Left lung (tissue), 10 donors: ENCODE data around the gene GDPD1. TPM values are rescaled to one million over a fixed set of nuclear protein-coding genes. Genes with fewer than 3 reads are reported as not detected.

Experiments used
- ATAC-seq: fragments of 200-7000 bp; cut with Tn5 transposase; one replicate; pipeline ENCODE4 v1.9.1; 2020; ENCODE audit warnings: moderate library complexity
- DNase-seq, 4 donors: peaks; one replicate each; pipeline ENCODE4 v3.0.0-alpha.2; 2013 to 2020
- H3K27ac ChIP-seq, 2 donors: fragments of 200-600 bp; sonication (generic) in 1 of 2; one replicate each; pipeline versions ENCODE4 v1.5.0 to v1.8.0; 2020 to 2021
- H3K27me3 ChIP-seq, 2 donors: fragments of 200-600 bp; sonication (generic) in 1 of 2; one replicate each; pipeline versions ENCODE4 v1.5.0 to v1.8.0; 2020 to 2021
- H3K36me3 ChIP-seq, 2 donors: fragments of 200-600 bp; sonication (generic) in 1 of 2; one replicate each; pipeline versions ENCODE4 v1.5.0 to v1.8.0; 2020 to 2021
- H3K4me1 ChIP-seq, 2 donors: fragments of 200-600 bp; one replicate each; pipeline ENCODE4 v1.8.0; 2021
- H3K4me3 ChIP-seq, 2 donors: fragments of 200-600 bp; sonication (generic) in 1 of 2; one replicate each; pipeline versions ENCODE4 v1.5.0 to v1.8.0; 2020 to 2021; ENCODE audit warnings: mild to moderate bottlenecking in 1 of 2
- H3K9me3 ChIP-seq, 2 donors: fragments of 200-600 bp; sonication (generic) in 1 of 2; one replicate each; pipeline versions ENCODE4 v1.5.0 to v1.8.0; 2020 to 2021
- CTCF ChIP-seq, 2 donors: fragments of 200-600 bp; sonication (generic) in 1 of 2; IDR thresholded peaks; one replicate each; pipeline versions ENCODE4 v1.5.0 to v1.8.0; 2021; ENCODE audit warnings: antibody characterized with exemption in 2 of 2
- intact Hi-C, 2 donors: fragments of 100-400 bp; cut with DNase I; formaldehyde crosslinking; loops; one replicate each; pipeline versions ENCODE4 v1.11.2 to v1.14.2; 2022
- polyA plus RNA-seq, 6 donors: library from polyadenylated mRNA; unstranded; fragments of 120-200 nt; gene quantifications; one replicate each; pipeline ENCODE4 v1.2.1, GENCODE V29; 2013; ENCODE audit not compliant: insufficient read length in 6 of 6
- total RNA-seq, 2 donors: library from RNA; stranded (reverse); fragmentation: NEBNext Ultra II Directional; extraction: Animal tissue kit (Norgen Biotek cat#: 25700); gene quantifications; one replicate each; pipeline ENCODE4 v1.2.1, GENCODE V29; 2021
- donor health status: DM: no; HTN: yes; CAD: no.
- donor health status: DM: no; HTN: no; CAD: no.

GDPD1 gene
- total and polyA plus RNA-seq, 8 donors: 2.8 to 11.5 (median 10.1) TPM

GRCh38 chr17:59296190-59296589 is 75.9 kb downstream of the GDPD1 start:
- ATAC-seq: peak; percentile 24
- no peak for DNase-seq
- Histone ChIP-seq H3K9me3 (no peaks in the 10 kb centered on the region), H3K27ac (peak overlapping the region; percentile 24 to 30), H3K27me3 (no peaks in the 10 kb centered on the region), H3K36me3 (no peaks in the 10 kb centered on the region), H3K4me3 (no peak overlapping the region), H3K4me1 (no peaks in the 10 kb centered on the region)
- TF ChIP-seq CTCF (IDR thresholded peaks at IDR 0.05): no peak
- intact Hi-C loops: no loop called here

- intact Hi-C loops: no loop called here
- no peak for TF ChIP-seq CTCF (IDR thresholded peaks at IDR 0.05)
Observed at GRCh38 chr17:59298521-59298920, 78.2 kb downstream of the GDPD1 start.

GRCh38 chr17:59299400-59300092 is 79.2 kb downstream of the GDPD1 start:
- Histone ChIP-seq H3K27me3 (no peaks in the 10 kb centered on the region), H3K27ac (no peak overlapping the region), H3K4me3 (no peak overlapping the region), H3K9me3 (no peaks in the 10 kb centered on the region), H3K4me1 (no peaks in the 10 kb centered on the region), H3K36me3 (no peaks in the 10 kb centered on the region)
- no peak for TF ChIP-seq CTCF (IDR thresholded peaks at IDR 0.05)
- DNase-seq (no peak), ATAC-seq (no peak)
- intact Hi-C loops: no loop called here

More at GRCh38 chr17:59298521-59298920, 78.2 kb downstream of the GDPD1 start:
- no peak for DNase-seq
- H3K4me3 ChIP-seq: no peak overlapping the region
- no peaks in the 10 kb centered on the region for H3K27me3 ChIP-seq
- no peak overlapping the region for H3K27ac ChIP-seq
- ATAC-seq: no peak
- H3K36me3 ChIP-seq: no peaks in the 10 kb centered on the region
- no peaks in the 10 kb centered on the region for H3K9me3 ChIP-seq
- no peaks in the 10 kb centered on the region for H3K4me1 ChIP-seq

GRCh38 chr17:59300941-59301340 is 80.6 kb downstream of the GDPD1 start:
- H3K4me3 ChIP-seq: no peak overlapping the region
- TF ChIP-seq CTCF (IDR thresholded peaks at IDR 0.05): no peak

GRCh38 chr17:59304811-59305210 is 84.5 kb downstream of the GDPD1 start:
- Histone ChIP-seq H3K27ac (no peak overlapping the region), H3K9me3 (no peaks in the 10 kb centered on the region), H3K4me3 (no peak overlapping the region), H3K27me3 (no peaks in the 10 kb centered on the region), H3K36me3 (no peaks in the 10 kb centered on the region), H3K4me1 (no peaks in the 10 kb centered on the region)
- ATAC-seq (no peak), DNase-seq (no peak)
- intact Hi-C loops: no loop called here
- TF ChIP-seq CTCF (IDR thresholded peaks at IDR 0.05): no peak

More at GRCh38 chr17:59300941-59301340, 80.6 kb downstream of the GDPD1 start:
- H3K4me1 ChIP-seq: no peaks in the 10 kb centered on the region
- no peak overlapping the region for H3K27ac ChIP-seq
- ATAC-seq (no peak), DNase-seq (no peak)
- no peaks in the 10 kb centered on the region for H3K9me3 ChIP-seq
- no peaks in the 10 kb centered on the region for H3K36me3 ChIP-seq
- intact Hi-C loops: no loop called here
- no peaks in the 10 kb centered on the region for H3K27me3 ChIP-seq
